NCI-H524 (cell line): ENCODE results near the gene TSPOAP1.
"Not testable (repeated sequence)": the region's sequence is repeated elsewhere in the genome, so short reads cannot be mapped to it uniquely, and the experiment has no call there.

ENCODE experiments used
- DNase-seq, 2 experiments: peaks; one replicate each; lab custom pipeline; 2025; lab: John Stamatoyannopoulos, UW

TSPOAP1 gene

DNA sequence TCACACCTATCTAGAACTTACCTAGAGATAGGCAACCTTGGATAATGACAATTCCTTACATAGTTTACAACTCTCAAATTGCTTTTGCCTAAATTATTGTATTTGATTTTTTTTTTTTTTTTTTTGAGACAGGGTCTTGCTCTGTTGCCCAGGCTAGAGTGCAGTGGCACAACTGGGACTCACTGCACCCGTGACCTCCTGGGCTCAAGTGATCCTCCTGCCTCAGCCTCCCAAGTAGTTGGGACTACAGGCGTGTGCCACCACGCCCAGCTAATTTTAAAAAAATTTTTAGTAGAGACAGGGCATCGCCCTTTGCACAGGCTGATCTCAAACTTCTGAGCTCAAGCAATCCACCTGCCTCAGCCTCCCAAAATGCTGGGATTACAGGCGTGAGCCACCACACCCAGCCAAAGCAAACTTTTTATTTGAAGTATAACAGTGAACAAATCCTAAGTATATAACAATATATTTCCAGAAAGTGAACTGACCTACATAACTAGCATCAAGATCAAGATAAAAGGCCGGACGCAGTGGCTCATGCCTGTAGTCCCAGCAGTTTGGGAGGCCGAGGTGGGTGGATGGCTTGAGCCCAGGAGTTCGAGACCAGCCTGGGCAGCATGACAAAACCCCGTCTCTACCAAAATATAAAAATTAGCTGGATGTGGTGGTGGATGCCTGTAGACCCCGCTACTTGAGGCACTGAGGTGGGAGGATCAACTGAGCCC, 12.7 kb upstream of the TSPOAP1 start:
- not testable (repeated sequence) for DNase-seq

GRCh38 chr17:58340405-58340876, 11.8 kb upstream of the TSPOAP1 start:
- no peak for DNase-seq

DNA sequence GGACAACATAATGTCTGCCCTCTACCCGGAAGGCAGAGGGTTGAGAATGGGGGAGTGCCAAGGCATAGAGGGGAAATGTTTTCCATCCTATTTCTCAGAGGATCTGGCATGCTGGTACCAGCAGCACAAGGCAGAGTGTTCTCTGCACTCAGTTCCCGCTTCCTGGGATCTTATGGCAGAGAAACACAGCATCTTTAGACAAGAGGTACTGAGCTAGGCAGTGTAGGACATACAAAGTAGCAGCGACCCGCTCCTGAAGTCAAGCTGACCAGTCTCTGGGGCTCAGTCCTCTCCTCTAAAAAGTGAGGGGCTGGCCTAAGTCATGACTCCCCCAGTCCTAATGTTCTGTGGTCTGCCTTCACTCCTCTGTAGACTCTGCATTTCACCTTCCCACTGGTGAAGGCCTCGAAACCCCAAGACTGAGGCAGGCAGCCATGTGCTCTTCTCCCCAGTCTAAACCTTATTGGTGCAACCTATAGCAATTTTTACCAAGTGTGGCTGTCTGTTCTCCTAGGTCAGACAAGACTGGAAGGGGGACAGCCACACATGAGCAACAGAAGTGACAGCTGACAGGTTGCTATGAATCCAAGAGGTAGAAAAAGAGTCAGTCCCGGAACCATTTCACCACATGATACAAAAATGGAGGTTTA, 11.3 kb upstream of the TSPOAP1 start:
- no peak for DNase-seq

DNA sequence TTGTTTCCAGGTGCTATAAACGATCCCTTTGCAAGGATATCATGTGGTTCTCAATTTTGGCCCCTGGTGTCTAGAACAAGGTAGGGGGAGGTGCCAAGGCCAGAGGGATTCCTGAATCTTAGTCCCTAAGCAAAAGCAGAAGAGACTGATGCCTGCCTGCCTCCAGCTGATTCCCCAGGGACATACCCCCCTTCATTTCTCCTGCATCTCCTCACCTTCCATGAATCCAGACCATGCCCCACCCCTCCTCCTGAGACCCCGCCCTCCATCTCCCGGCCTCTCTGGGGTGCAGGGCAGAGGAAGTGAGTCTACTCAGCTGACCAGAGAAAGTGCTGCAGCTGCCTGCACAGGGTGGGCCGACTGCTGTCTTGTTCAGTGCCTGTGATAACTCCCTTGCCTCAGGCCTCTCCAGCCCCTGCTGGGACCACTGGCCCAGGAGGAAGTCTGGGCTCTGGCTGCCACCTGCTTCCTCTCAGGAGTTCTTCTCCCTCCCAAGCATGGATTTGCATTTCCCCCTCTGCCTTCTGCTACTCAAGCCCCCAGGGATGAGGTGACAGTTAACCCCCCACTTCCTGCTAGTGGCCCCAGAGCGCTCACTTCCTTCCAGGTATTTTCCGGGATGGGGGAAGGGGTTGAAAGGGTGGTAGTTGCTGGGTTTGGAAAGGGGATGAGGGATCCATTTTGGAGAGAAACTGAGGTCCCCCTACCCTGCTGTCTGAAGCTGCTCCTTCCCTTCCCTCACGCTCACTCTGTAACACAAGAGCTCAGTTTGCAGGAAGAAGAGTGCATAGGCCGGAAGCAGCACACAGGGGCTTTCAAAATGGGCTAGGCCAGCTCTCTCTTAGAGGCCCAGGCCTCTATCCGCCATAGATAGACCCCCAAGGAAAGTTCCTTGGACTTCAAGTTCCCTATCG, 10.5 kb upstream of the TSPOAP1 start:
- DNase-seq, result peak in 1 of 2 experiments; percentile 40

- DNase-seq, result no peak
Observed at GRCh38 chr17:58338454-58338840, 9.9 kb upstream of the TSPOAP1 start.

DNA sequence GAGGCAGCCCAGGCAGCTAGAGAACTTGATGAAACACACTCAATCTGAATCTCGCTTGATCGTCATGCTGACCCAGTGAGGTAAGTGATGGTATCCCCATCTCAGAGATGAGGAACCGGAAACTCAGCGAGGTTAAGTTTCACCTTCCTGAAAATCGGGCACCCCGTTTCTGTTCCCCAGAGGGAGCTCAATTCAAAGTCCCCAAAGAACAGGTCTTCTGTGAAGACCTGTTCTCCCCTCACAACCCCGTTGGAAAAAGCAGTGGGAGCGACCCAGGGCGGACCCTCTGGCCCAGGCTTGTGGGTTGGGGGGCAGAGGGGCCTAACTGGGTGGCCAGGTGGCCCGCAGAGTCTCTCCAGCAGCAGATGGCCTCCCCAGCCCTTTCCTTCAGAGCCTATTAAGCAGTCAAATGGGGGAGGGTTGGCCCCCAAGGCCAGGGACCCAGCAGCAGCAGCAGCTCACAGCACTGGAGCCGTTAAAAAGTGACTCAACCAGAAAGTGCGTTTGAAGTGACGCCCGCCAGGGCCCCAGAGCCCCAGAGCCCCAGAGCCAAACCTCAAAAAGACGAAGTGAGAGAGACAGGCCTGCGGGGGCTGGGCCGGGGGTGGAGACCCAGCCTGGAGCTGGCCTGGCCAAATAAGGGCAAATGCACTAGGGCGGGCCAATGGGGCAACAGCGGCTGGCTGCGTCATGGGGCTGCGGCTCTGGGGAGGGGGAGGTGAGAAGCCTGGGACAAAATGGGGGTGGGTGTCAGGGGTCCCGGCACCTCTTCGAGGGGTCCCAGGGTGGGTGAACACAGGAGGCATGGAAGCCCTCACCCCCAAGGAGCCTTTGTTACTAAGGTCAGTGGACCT, 9.2 kb upstream of the TSPOAP1 start:
- peak in 1 of 2 experiments; percentile 68 for DNase-seq

GRCh38 chr17:58337210-58337599, 8.6 kb upstream of the TSPOAP1 start:
- DNase-seq, result no peak

DNA sequence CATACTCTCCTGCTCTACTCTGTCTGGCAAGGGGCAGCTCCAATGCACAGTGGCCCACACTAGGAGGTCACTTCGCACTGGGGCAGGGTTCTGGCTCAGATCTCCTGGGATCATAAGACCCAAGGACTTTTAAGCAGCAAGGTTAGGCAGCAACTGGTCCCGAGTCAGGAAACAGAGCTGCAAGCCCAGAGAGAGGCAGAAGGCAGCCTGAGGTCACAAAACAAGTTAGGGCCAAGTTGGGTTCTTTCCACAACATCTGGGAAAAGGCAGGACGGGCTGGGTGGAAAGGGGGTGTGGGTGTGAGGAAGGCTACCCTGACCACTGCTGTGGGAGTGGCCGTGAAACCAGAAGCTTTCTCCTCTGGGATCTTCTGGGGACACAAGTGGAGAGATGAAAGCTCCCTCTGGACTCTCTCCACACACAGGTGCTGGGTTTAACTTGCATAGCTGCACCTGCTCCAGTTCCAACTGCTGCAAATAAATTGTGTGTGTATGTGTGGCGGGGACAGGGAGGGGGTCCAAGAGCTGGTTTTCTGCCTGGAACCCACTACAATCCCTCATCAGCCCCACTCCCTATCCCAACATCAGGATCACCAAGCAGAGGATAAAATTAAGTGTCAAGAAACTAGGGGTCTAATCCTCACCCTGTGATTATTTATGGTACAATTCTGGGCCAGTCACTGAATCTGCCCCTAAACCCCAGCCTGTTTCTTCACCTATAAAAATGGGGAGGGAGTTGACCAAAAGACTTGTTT, 8.0 kb upstream of the TSPOAP1 start:
- no peak for DNase-seq

GRCh38 chr17:58335779-58336455, 7.3 kb upstream of the TSPOAP1 start:
- no peak for DNase-seq

GRCh38 chr17:58335061-58335731, 6.6 kb upstream of the TSPOAP1 start:
- DNase-seq, result no peak

DNA sequence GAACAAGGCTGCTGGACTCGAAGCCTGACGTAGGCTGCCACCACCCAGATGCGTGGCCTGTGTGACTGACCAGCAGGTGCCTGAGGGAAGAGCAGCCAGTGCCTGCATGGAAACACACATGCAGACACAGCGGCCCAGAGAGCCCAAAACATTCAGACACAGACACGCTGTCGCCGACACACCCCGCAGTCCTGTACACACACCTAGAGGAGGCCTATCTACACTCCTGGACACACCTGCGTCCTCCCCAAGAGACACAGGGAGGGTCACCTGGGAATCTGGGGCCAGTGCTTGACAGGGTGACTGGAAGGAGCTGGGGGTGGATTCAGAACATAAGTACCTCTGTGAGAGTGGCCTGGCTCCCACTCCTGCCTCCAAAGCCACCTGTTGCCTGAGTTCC, 6.1 kb upstream of the TSPOAP1 start:
- no peak for DNase-seq

DNA sequence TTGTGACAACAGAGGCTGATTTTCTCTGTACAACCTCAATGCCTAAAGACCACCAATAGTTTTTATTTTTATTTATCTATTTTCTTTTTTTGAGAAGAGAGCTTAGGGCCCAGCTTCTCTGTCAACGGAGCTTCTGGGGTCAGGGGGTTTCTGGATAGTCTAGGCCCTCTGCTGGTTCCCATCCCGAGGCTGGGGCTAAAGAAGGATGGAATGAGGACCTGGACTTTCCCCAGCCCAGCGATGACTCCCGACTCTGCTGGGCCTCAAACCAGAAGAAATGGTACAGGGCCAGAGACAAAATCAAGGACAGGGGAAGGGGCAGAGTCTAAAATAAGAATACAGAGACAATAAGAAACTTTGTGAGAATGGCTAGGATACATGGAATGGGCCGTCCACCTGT, 5.7 kb upstream of the TSPOAP1 start:
- no peak for DNase-seq

DNA sequence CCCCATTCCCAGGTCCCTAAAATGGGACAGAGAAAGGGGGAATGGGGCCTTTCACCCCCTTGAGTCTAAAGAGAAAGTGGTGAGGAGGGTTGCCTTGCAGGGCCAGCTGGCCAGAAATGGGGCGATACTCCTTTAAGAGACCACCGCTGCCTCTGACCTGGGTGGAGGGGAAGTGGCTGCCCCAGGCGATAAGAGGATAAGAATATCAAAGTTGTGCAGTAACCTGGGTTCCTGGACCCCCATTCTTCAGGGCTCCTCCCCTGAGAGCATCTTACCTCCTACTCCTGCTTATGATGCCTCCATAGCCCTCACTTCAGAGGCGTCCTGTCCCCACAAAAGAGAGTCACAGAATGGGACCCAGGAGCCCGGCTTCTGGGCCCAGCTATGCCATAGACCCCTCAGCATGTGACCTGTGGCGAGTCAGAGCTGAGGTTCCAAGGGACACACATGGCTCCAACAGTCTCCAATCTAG, 5.2 kb upstream of the TSPOAP1 start:
- no peak for DNase-seq

- no peak for DNase-seq
Observed at GRCh38 chr17:58332778-58333735, 4.5 kb upstream of the TSPOAP1 start.

GRCh38 chr17:58331815-58332777, 3.5 kb upstream of the TSPOAP1 start:
- no peak for DNase-seq

- no peak for DNase-seq
Observed at GRCh38 chr17:58330997-58331814, 2.6 kb upstream of the TSPOAP1 start.
